BE2C (cell line): ENCODE measurements around the gene TMEM250.
"Not testable (repeated sequence)": the region's sequence is repeated elsewhere in the genome, so short reads cannot be mapped to it uniquely, and the experiment has no call there.

Source experiments
- DNase-seq: peaks from one replicate; pipeline ENCODE4 v3.0.0-alpha.2; 2020
- H3K27me3 ChIP-seq: fragments of 250-450 bp; sonication (Bioruptor Pico); 2 replicates; pipeline ENCODE4 v1.5.1; 2020; ENCODE audit warnings: mild to moderate bottlenecking
- H3K36me3 ChIP-seq: fragments of 250-450 bp; sonication (Bioruptor Pico); 2 replicates; pipeline ENCODE4 v1.5.1; 2020; ENCODE audit warnings: mild to moderate bottlenecking
- H3K4me1 ChIP-seq: fragments of 250-450 bp; sonication (Bioruptor Pico); 2 replicates; pipeline ENCODE4 v1.5.1; 2020
- H3K4me3 ChIP-seq: 2 replicates; pipeline ENCODE4 v1.5.1; 2011; ENCODE audit warnings: low read depth, low read length
- H3K9me3 ChIP-seq: fragments of 250-450 bp; sonication (Bioruptor Pico); 2 replicates; pipeline ENCODE4 v1.5.1; 2020
- CTCF ChIP-seq: IDR thresholded peaks from 2 replicates; pipeline ENCODE4 v1.5.1; 2012; ENCODE audit warnings: mild to moderate bottlenecking, low read depth, low read length

TMEM250 gene

DNA sequence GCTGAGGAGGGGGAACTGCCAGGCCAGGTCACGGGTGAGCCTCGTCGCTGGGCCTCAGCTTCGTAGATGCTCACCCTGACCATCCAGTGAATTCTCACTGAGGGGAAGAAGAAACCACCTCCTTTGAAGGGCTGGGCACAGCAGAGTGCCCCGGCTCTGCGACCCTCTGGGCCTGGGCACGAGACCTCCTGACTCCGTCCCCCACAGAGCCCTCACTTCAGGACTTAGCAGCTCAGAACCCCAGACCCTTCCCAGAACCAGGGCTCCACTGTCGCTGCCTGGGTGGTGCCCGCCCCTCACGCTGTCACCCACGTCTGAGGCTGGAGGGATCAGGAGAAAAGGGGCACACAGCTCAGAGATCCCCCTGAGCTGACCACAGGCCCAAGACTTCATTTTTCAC is 34.3 kb upstream of the TMEM250 start:
- Histone ChIP-seq H3K9me3 (no peaks in the 10 kb centered on the region; the same call in 1 of the 2 replicates), H3K4me1 (no peaks in the 10 kb centered on the region), H3K36me3 (no peaks in the 10 kb centered on the region), H3K27me3 (no peaks in the 10 kb centered on the region), H3K4me3 (no peak overlapping the region)
- no peak for TF ChIP-seq CTCF
- no peak for DNase-seq

GRCh38 chr9:136152543-136152866 is 33.8 kb upstream of the TMEM250 start:
- no peaks in the 10 kb centered on the region for H3K4me1 ChIP-seq
- no peaks in the 10 kb centered on the region for H3K36me3 ChIP-seq
- no peak for TF ChIP-seq CTCF
- no peak overlapping the region for H3K4me3 ChIP-seq
- no peaks in the 10 kb centered on the region for H3K27me3 ChIP-seq
- DNase-seq, result no peak
- H3K9me3 ChIP-seq, result no peaks in the 10 kb centered on the region; the same call in 1 of the 2 replicates

GRCh38 chr9:136151848-136152542 is 33.3 kb upstream of the TMEM250 start:
- H3K27me3 ChIP-seq, result no peaks in the 10 kb centered on the region
- H3K36me3 ChIP-seq, result no peaks in the 10 kb centered on the region
- no peaks in the 10 kb centered on the region; the same call in 1 of the 2 replicates for H3K9me3 ChIP-seq
- TF ChIP-seq CTCF, result no peak
- H3K4me1 ChIP-seq, result no peaks in the 10 kb centered on the region
- no peak overlapping the region for H3K4me3 ChIP-seq
- DNase-seq, result no peak

DNA sequence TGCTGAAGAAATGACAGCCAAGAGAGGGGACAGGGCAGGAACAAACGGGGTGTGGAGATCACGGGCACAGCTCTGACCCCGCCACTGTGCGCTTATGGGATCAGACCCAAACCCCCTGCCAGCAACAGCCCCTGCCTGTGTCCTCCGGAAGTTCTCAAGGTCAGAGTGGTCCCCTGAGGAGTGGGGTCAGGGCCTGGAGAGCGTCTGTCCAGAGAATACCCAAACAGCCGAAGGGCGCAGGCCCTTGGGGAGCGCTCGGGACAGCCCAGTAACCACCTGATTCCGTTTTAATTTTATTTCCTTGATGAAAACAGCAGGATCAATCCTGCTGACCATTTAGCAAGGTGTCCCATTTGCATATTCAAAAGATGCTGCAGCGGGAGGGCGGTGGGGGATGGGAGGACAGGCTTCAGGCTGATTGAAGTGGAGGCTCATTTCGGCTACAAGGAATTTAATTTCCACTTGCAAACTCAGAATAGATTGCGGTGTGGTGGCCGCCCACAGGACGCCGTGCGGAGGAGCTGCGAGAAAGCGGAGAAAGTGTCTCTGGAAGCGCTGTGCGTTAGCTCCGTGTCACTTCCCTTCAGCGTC is 32.6 kb upstream of the TMEM250 start:
- Histone ChIP-seq H3K27me3 (no peaks in the 10 kb centered on the region), H3K9me3 (no peaks in the 10 kb centered on the region; the same call in 1 of the 2 replicates), H3K4me1 (no peaks in the 10 kb centered on the region), H3K36me3 (no peaks in the 10 kb centered on the region), H3K4me3 (no peak overlapping the region)
- DNase-seq, result peak; percentile 10
- TF ChIP-seq CTCF, result no peak

GRCh38 chr9:136150664-136151213 is 32.1 kb upstream of the TMEM250 start:
- H3K4me1 ChIP-seq, H3K27me3 ChIP-seq, H3K4me3 ChIP-seq, DNase-seq, H3K9me3 ChIP-seq, H3K36me3 ChIP-seq: not testable (repeated sequence)

DNA sequence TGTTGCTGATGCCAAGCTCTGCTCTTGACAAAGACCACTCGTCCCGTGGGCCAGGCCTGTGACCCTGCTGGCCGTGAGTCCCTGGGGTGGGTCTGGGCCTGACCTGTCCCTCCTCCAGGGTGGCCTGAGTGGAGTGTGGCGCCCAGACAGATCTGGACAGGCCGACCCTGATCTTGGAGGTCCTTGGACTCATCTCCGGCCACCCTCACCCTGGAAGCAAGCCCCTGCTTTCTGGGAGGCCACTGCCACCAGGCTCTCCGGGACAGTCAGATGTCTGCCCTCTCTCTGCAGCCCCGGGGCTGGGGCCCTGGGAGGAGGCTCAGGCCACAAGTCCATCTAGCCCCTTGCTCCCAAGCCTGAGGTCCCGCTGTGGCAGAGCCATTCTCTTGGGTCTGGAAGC is 31.2 kb upstream of the TMEM250 start:
- Histone ChIP-seq H3K4me3 (no peak overlapping the region), H3K9me3 (no peaks in the 10 kb centered on the region; the same call in 1 of the 2 replicates), H3K36me3 (no peaks in the 10 kb centered on the region), H3K27me3 (no peaks in the 10 kb centered on the region), H3K4me1 (no peaks in the 10 kb centered on the region)
- no peak for TF ChIP-seq CTCF
- no peak for DNase-seq
